H1 (cell line): ENCODE results near the gene ALOX12. TPM values are rescaled to one million over a fixed set of nuclear protein-coding genes. Genes with fewer than 3 reads are reported as not detected.
A peak's percentile ranks its signal among the peaks of the same experiment; 100 is the strongest.

Experiments
- CTCF ChIA-PET: fragments of 300-600 bp; sonication (Branson Sonifier 250); formaldehyde crosslinking; loops from one replicate; lab custom pipeline; 2021; ENCODE audit not compliant: partially characterized antibody; lab: Charles Lee
- POLR2A ChIA-PET: fragments of 300-600 bp; sonication (Branson Sonifier 250); formaldehyde crosslinking; loops from one replicate; lab custom pipeline; 2021; ENCODE audit warnings: inconsistent platforms; ENCODE audit not compliant: partially characterized antibody; lab: Charles Lee
- DNase-seq, 2 experiments: peaks; one replicate each; pipeline versions ENCODE4 v3.0.0 to v3.0.0-alpha.2; 2010 to 2022; ENCODE audit warnings: low spot score in 2 of 2, low read depth in 1 of 2, mixed read lengths in 1 of 2
- FAIRE-seq: peaks from 2 replicates; lab custom pipeline; 2011; peaks lifted over from hg19 to GRCh38; lab: Jason Lieb, UNC
- H2AFZ ChIP-seq: 2 replicates; pipeline ENCODE4 v1.8.1; 2012; ENCODE audit warnings: low read length, inconsistent platforms
- H2AK5ac ChIP-seq: 2 replicates; pipeline ENCODE4 v1.6.1; 2013; ENCODE audit warnings: low read depth, low read length
- H2BK120ac ChIP-seq: replicated peaks from 2 replicates; pipeline ENCODE3; 2013; ENCODE audit warnings: low read depth, low read length, inconsistent platforms
- H2BK12ac ChIP-seq: 2 replicates; pipeline ENCODE4 v1.6.1; 2013; ENCODE audit warnings: low read depth, low read length
- H2BK15ac ChIP-seq: 2 replicates; pipeline ENCODE4 v1.6.1; 2013; ENCODE audit warnings: low read length
- H2BK20ac ChIP-seq: 2 replicates; pipeline ENCODE4 v1.6.1; 2013; ENCODE audit warnings: low read length
- H2BK5ac ChIP-seq: 2 replicates; pipeline ENCODE4 v1.6.1; 2013; ENCODE audit warnings: low read depth, low read length
- H3K14ac ChIP-seq: 2 replicates; pipeline ENCODE4 v1.6.1; 2013; ENCODE audit warnings: inconsistent platforms; ENCODE audit not compliant: insufficient read length
- H3K18ac ChIP-seq: 2 replicates; pipeline ENCODE4 v1.6.1; 2013; ENCODE audit warnings: low read length; ENCODE audit errors: extremely low read depth
- H3K23ac ChIP-seq: 2 replicates; pipeline ENCODE4 v1.6.1; 2013; ENCODE audit warnings: inconsistent platforms; ENCODE audit not compliant: insufficient read length
- H3K23me2 ChIP-seq: 2 replicates; pipeline ENCODE4 v1.6.1; 2013; ENCODE audit warnings: low read depth, low read length
- H3K27ac ChIP-seq: 2 replicates; pipeline ENCODE4 v1.6.1; 2011; ENCODE audit warnings: low read depth, low read length, inconsistent platforms
- H3K27me3 ChIP-seq, 4 experiments: replicated peaks in 1 of 4; 1 replicate in 1 of 4; 2 replicates in 3 of 4; pipeline versions ENCODE4 v1.6.1 to v1.8.1; 2011 to 2013; ENCODE audit warnings: low read length in 3 of 4, mild to moderate bottlenecking in 3 of 4, inconsistent platforms in 2 of 4, mixed read lengths in 2 of 4, moderate library complexity in 1 of 4; ENCODE audit not compliant: control insufficient read depth in 3 of 4, insufficient read depth in 3 of 4; ENCODE audit errors: extremely low read depth in 1 of 4
- H3K36me3 ChIP-seq, 4 experiments: 2 replicates each; pipeline versions ENCODE4 v1.6.1 to v1.8.1; 2011 to 2013; ENCODE audit warnings: mild to moderate bottlenecking in 4 of 4, low read length in 3 of 4, moderate library complexity in 2 of 4, control low read depth in 1 of 4, inconsistent platforms in 1 of 4; ENCODE audit not compliant: insufficient read depth in 4 of 4, control insufficient read depth in 2 of 4
- H3K4ac ChIP-seq: replicated peaks from 2 replicates; pipeline ENCODE3; 2013; ENCODE audit warnings: low read length, low read depth, mixed read lengths, inconsistent platforms; ENCODE audit not compliant: insufficient read length
- H3K4me1 ChIP-seq, 4 experiments: replicated peaks in 1 of 4; 1 replicate in 1 of 4; 2 replicates in 3 of 4; pipeline versions ENCODE4 v1.6.1 to v1.8.1; 2011 to 2013; ENCODE audit warnings: low read length in 3 of 4, inconsistent platforms in 2 of 4, mixed read lengths in 1 of 4; ENCODE audit not compliant: insufficient read depth in 4 of 4, control insufficient read depth in 3 of 4
- H3K4me2 ChIP-seq, 2 experiments: 2 replicates each; pipeline versions ENCODE4 v1.6.1 to v1.8.1; 2011 to 2013; ENCODE audit warnings: low read depth in 2 of 2, low read length in 2 of 2, control low read depth in 1 of 2, inconsistent platforms in 1 of 2, mild to moderate bottlenecking in 1 of 2; ENCODE audit not compliant: insufficient read depth in 1 of 2
- H3K4me3 ChIP-seq, 4 experiments: fragments of 200-600, 300-600 bp in 1 of 4; sonication (generic), shearing (Covaris generic), sonication (Bioruptor Twin) in 1 of 4; 2 replicates each; pipeline versions ENCODE4 v1.5.1 to v1.8.1; 2011 to 2016; ENCODE audit warnings: low read length in 4 of 4, low read depth in 3 of 4, control low read depth in 2 of 4, inconsistent platforms in 2 of 4, mild to moderate bottlenecking in 2 of 4, mixed read lengths in 1 of 4, moderate library complexity in 1 of 4; ENCODE audit not compliant: insufficient read depth in 2 of 4; ENCODE audit errors: extremely low read depth in 1 of 4
- H3K56ac ChIP-seq: replicated peaks from 2 replicates; pipeline ENCODE3; 2013; ENCODE audit warnings: low read depth, mild to moderate bottlenecking, mixed read lengths, low read length, inconsistent platforms; ENCODE audit not compliant: insufficient read length
- H3K79me1 ChIP-seq: 2 replicates; pipeline ENCODE4 v1.6.1; 2013; ENCODE audit warnings: low read depth, low read length, control low read depth
- H3K79me2 ChIP-seq, 2 experiments: 2 replicates each; pipeline versions ENCODE4 v1.6.1 to v1.8.1; 2012 to 2013; ENCODE audit warnings: low read length in 2 of 2, mild to moderate bottlenecking in 2 of 2, inconsistent platforms in 1 of 2; ENCODE audit not compliant: insufficient read depth in 2 of 2, control insufficient read depth in 1 of 2
- H3K9ac ChIP-seq, 4 experiments: replicated peaks in 1 of 4; 1 replicate in 1 of 4; 2 replicates in 3 of 4; pipeline versions ENCODE4 v1.6.1 to v1.8.1; 2011 to 2013; ENCODE audit warnings: low read depth in 3 of 4, low read length in 3 of 4, control low read depth in 2 of 4, mild to moderate bottlenecking in 2 of 4, moderate library complexity in 2 of 4, inconsistent platforms in 1 of 4; ENCODE audit errors: extremely low read depth in 1 of 4
- H3K9me3 ChIP-seq, 2 experiments: 2 replicates each; pipeline versions ENCODE4 v1.6.1 to v1.8.1; 2012 to 2013; ENCODE audit warnings: mild to moderate bottlenecking in 2 of 2, moderate library complexity in 2 of 2, control low read depth in 1 of 2, inconsistent platforms in 1 of 2, low read depth in 1 of 2, low read length in 1 of 2, mixed read lengths in 1 of 2; ENCODE audit not compliant: insufficient read depth in 2 of 2
- H4K20me1 ChIP-seq, 2 experiments: replicated peaks in 1 of 2; 2 replicates each; pipeline versions ENCODE3 to v1.8.1; 2011 to 2013; ENCODE audit warnings: inconsistent platforms in 2 of 2, low read length in 2 of 2, mild to moderate bottlenecking in 1 of 2; ENCODE audit not compliant: insufficient read depth in 2 of 2, control insufficient read depth in 1 of 2
- H4K5ac ChIP-seq: 2 replicates; pipeline ENCODE4 v1.6.1; 2013; ENCODE audit warnings: low read length, low read depth, mixed read lengths, inconsistent platforms; ENCODE audit not compliant: insufficient read length
- H4K8ac ChIP-seq: 2 replicates; pipeline ENCODE4 v1.8.0; 2013; ENCODE audit warnings: mild to moderate bottlenecking, moderate library complexity, low read length, inconsistent platforms; ENCODE audit not compliant: insufficient read depth; ENCODE audit errors: extremely low read depth
- H4K91ac ChIP-seq: replicated peaks from 2 replicates; pipeline ENCODE3; 2013; ENCODE audit warnings: low read length, mixed read lengths, inconsistent platforms; ENCODE audit not compliant: insufficient read length
- ATF3 ChIP-seq: IDR thresholded peaks from 2 replicates; pipeline ENCODE4 v1.6.1; 2011; ENCODE audit warnings: low read depth, mild to moderate bottlenecking, low read length; ENCODE audit not compliant: insufficient read depth
- EGR1 ChIP-seq: IDR thresholded peaks from 2 replicates; pipeline ENCODE4 v1.6.1; 2011; ENCODE audit warnings: low read depth, low read length, borderline replicate concordance
- HDAC6 ChIP-seq: IDR thresholded peaks from one replicate; pipeline ENCODE4 v1.7.1; 2012; ENCODE audit warnings: low read depth, mild to moderate bottlenecking, inconsistent platforms, low read length, moderate library complexity
- JUN ChIP-seq: IDR thresholded peaks from 2 replicates; pipeline ENCODE4 v1.6.1; 2011; ENCODE audit warnings: low read depth, mild to moderate bottlenecking, improper control_type of control experiment, low read length
- KDM1A ChIP-seq: fragments of 200-600, 300-600 bp; sonication (generic); IDR thresholded peaks from 2 replicates; pipeline ENCODE4 v1.7.1; 2016; ENCODE audit warnings: mild to moderate bottlenecking, low read length, borderline replicate concordance
- SP4 ChIP-seq: IDR thresholded peaks from 2 replicates; pipeline ENCODE4 v1.6.1; 2012; ENCODE audit warnings: low read length, inconsistent platforms
- WGBS, 2 experiments: shearing (Covaris generic) in 1 of 2; methylation state at CpG; one replicate each; pipeline versions ENCODE4 v1.1.6 to v1.1.7; 2013 to 2015; ENCODE audit warnings: low lambda C conversion rate in 2 of 2, mixed read lengths in 2 of 2, inconsistent platforms in 1 of 2, low coverage in 1 of 2, missing lambda C conversion rate in 1 of 2; ENCODE audit not compliant: insufficient replicate concordance in 2 of 2, insufficient coverage in 1 of 2, insufficient read length in 1 of 2; ENCODE audit errors: extremely low coverage in 1 of 2, missing lambda C conversion rate in 1 of 2; 5-methylcytosine and 5-hydroxymethylcytosine counted together
- polyA plus RNA-seq, 7 experiments: library from polyadenylated mRNA; depleted of rRNA in 3 of 7; stranded (reverse) in 5 of 7; unstranded in 2 of 7; fragments of >200 nt in 5 of 7; fragments of 200-250 nt in 2 of 7; gene quantifications; 1 replicate in 5 of 7; 2 replicates in 1 of 7; 4 replicates in 1 of 7; pipeline versions ENCODE4 v1.2.1 to v1.2.3, GENCODE V29; 2011 to 2013; ENCODE audit warnings: missing spikeins in 2 of 7, mixed read lengths in 2 of 7
- total RNA-seq: library from RNA; stranded (reverse); fragmentation: NEBNext Ultra II Directional; extraction: Animal tissue kit (Norgen Biotek cat#: 25700); gene quantifications from 2 replicates; pipeline ENCODE4 v1.2.1, GENCODE V29; 2021

Gene ALOX12
- total and polyA plus RNA-seq, 2 of the 8 experiments (the other 6 are each of a cell fraction or from before 2014, with no cell fraction given), result 1.4 to 2.0 TPM

DNA sequence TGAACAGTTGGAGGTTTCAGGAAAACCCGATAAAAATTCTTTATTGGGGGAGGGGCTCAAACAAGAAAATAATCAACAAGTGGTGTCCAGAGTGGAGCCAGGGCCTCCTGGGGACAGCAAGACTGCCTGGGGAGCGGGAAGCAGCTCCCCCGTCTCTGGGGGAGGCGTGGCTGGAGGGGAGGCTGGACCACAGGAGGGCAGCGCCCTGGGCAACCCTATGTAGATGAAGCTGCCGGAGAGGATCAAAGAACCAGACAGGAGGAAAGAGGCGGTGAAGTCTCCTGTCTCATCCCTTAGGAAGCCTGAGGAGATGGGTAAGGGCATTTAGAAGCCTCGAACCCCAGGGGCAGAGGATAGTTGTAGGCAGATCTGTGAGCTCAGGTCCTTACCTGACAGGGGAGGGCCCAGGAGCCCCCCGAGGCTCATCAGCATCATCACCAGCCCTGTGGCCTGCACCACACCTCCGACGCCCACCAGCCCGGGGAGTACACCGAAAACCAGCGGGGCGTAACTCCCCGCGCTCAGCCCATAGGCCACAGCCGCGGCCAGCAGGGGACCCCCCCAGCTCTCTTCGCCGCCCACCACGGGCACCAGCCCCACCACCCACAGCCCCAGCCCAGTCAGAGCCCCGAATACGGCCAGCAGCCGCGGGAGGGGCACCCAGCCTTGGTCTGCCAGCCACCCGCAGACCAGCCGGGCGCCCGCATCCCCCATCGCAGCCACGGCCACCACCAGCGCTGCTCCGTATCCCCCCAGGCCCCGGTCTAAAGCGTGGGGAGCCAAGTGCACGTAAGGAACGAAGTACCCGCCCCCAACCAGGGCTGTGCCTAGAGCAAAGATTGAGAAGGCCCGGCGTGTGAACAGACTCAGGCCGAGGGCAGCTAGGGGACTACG, 46.0 kb downstream of the ALOX12 start:
- H3K4me2 ChIP-seq, result peak overlapping the region; percentile 93 to 94
- peaks cover 0 to 9% of the 10 kb centered on the region in 2 experiments for H4K20me1 ChIP-seq
- no peaks in the 10 kb centered on the region for H3K9me3 ChIP-seq
- H3K27ac ChIP-seq, result no peak overlapping the region
- peak overlapping the region; percentile 25 to 66 (median 38); a peak in 6 of 8 replicates for H3K4me3 ChIP-seq
- H3K23me2 ChIP-seq, result peaks cover 32% of the 10 kb centered on the region; the same call in 1 of the 2 replicates
- peaks cover 0 to 18% (median 17%) of the 10 kb centered on the region in 4 experiments; a peak in 6 of 7 replicates for H3K4me1 ChIP-seq
- ChIA-PET POLR2A (interaction anchor here (0.9 to 1.5 kb wide), 7 partner anchors 17 to 135 kb away, joined by 3 to 6 read pairs (median 4); no protein-coding TSS in a partner anchor), CTCF (interaction anchor here (0.8 to 7.1 kb wide), 9 partner anchors 10 to 172 kb away, joined by 3 to 60 read pairs (median 3); no protein-coding TSS in a partner anchor)
- H3K27me3 ChIP-seq, result peaks cover 3 to 33% (median 32%) of the 10 kb centered on the region in 4 experiments
- no peak overlapping the region for H3K14ac ChIP-seq
- H2BK15ac ChIP-seq, result no peak overlapping the region
- no peak overlapping the region for H4K91ac ChIP-seq
- no peak overlapping the region for H3K18ac ChIP-seq
- 17% methylated on average over 35 of the region's 43 CpGs; no CpG with 5 or more reads in 1 of the 2 experiments for WGBS, 2 experiments
- TF ChIP-seq HDAC6 (no peak), KDM1A (no peak), EGR1 (no peak), ATF3 (no peak), JUN (no peak), SP4 (no peak)
- H3K56ac ChIP-seq, result no peak overlapping the region
- H4K5ac ChIP-seq, result no peak overlapping the region
- H3K23ac ChIP-seq, result no peak overlapping the region
- no peaks in the 10 kb centered on the region for H3K36me3 ChIP-seq
- H2BK20ac ChIP-seq, result no peak overlapping the region
- no peak overlapping the region for H2BK5ac ChIP-seq
- no peak overlapping the region for H2AK5ac ChIP-seq
- H4K8ac ChIP-seq, result peak overlapping the region; percentile 87
- no peaks in the 10 kb centered on the region for H3K79me2 ChIP-seq
- peak in 1 of 2 experiments; percentile 54 for DNase-seq
- H3K9ac ChIP-seq, result no peak overlapping the region
- no peak overlapping the region for H2AFZ ChIP-seq
- H2BK120ac ChIP-seq, result no peak overlapping the region
- no peak overlapping the region for H3K4ac ChIP-seq
- no peak overlapping the region for H2BK12ac ChIP-seq
- no peak for FAIRE-seq
- H3K79me1 ChIP-seq, result no peaks in the 10 kb centered on the region
